Measurements from ENCODE around the gene EVI2B. TPM values are rescaled to one million over a fixed set of nuclear protein-coding genes. Genes with fewer than 3 reads are reported as not detected.

The EVI2B gene
- polyA plus RNA-seq, 1 donor from 2014 or later = not detected

GRCh38 chr17:31254654-31255053, 59.2 kb downstream of the EVI2B start:
- Histone ChIP-seq H4K20me1 (ENCODE audit: insufficient read depth) (no peaks in the 10 kb centered on the region), H3K9me2 (ENCODE audit: insufficient read depth, low read length) (no peaks in the 10 kb centered on the region), H3K27ac (ENCODE audit: low read length) (no peak overlapping the region), H3K4me3 (ENCODE audit: low read length) (no peak overlapping the region), H3K27me3 (ENCODE audit: insufficient read depth, low read depth, low read length) (no peaks in the 10 kb centered on the region), H3F3A (ENCODE audit: insufficient read depth, low read length, poor library complexity, severe bottlenecking) (no peaks in the 10 kb centered on the region), H3K9me3 (ENCODE audit: low read length) (no peaks in the 10 kb centered on the region), H3K79me2 (replicated peaks; ENCODE audit: insufficient read depth, low read length) (no peaks in the 10 kb centered on the region), H3K9ac (ENCODE audit: low read length) (no peak overlapping the region), H3K4me2 (ENCODE audit: low read length) (no peak overlapping the region), H2AFZ (ENCODE audit: low read depth, low read length) (no peak overlapping the region), H3K36me3 (ENCODE audit: insufficient read depth, low read length) (peaks cover 8% of the 10 kb centered on the region)
- no peak for TF ChIP-seq RAD21 (conservative IDR thresholded peaks at IDR 0.05)
- TF ChIP-seq MXI1 (conservative IDR thresholded peaks at IDR 0.05; ENCODE audit: poor library complexity, severe bottlenecking) = no peak
- TF ChIP-seq SMC3 (conservative IDR thresholded peaks at IDR 0.05; ENCODE audit: poor library complexity) = no peak
- TF ChIP-seq POLR2AphosphoS5 (IDR thresholded peaks at IDR 0.05) = no peak
- TF ChIP-seq TAF1 (IDR thresholded peaks at IDR 0.05; ENCODE audit: low read depth) = no peak
- TF ChIP-seq EP300 (conservative IDR thresholded peaks at IDR 0.05; ENCODE audit: poor library complexity, severe bottlenecking) = no peak
- no peak for TF ChIP-seq EZH2 (IDR thresholded peaks at IDR 0.05; ENCODE audit: borderline replicate concordance, insufficient read depth, low read length, poor library complexity, severe bottlenecking)
- no peak for TF ChIP-seq REST (IDR thresholded peaks at IDR 0.05; ENCODE audit: borderline replicate concordance)
- no peak for TF ChIP-seq CTCF (IDR thresholded peaks at IDR 0.05; ENCODE audit: poor library complexity, severe bottlenecking)

Other genes starting within 250 kb of the EVI2B start
- gene NF1, start 219.1 kb downstream of the EVI2B start, polyA plus RNA-seq = 21.2 and 22.4 TPM in 2 replicates
- gene OMG, start 16.8 kb downstream of the EVI2B start, polyA plus RNA-seq = not detected in 2 replicates
- gene EVI2A, start 7.6 kb upstream of the EVI2B start, polyA plus RNA-seq = not detected in 2 replicates
- gene RAB11FIP4, start 77.6 kb upstream of the EVI2B start, polyA plus RNA-seq = 14.4 and 25.1 TPM in 2 replicates